A673 (cell line): ENCODE measurements around the gene TMOD3. TPM values are rescaled to one million over a fixed set of nuclear protein-coding genes. Genes with fewer than 3 reads are reported as not detected.

Experiments used
- BruUV-seq: library from RNA; stranded (reverse); fragments of 400-500 nt; replicated peaks from 2 replicates; lab custom pipeline; 2021; lab: Mats Ljungman, UMichigan
- CTCF ChIA-PET: fragments of 300-600 bp; sonication (Branson Sonifier 250); formaldehyde crosslinking; loops from one replicate; lab custom pipeline; 2022; ENCODE audit warnings: antibody characterized with exemption; lab: Charles Lee
- POLR2A ChIA-PET: fragments of 300-600 bp; sonication (Branson Sonifier 250); formaldehyde crosslinking; loops from one replicate; lab custom pipeline; 2022; ENCODE audit warnings: antibody characterized with exemption; ENCODE audit not compliant: low non-redundant PET; lab: Charles Lee
- DNase-seq: peaks from one replicate; pipeline ENCODE4 v3.0.0-alpha.2; 2015; ENCODE audit warnings: low spot score
- H3K27ac ChIP-seq: fragments of 200-600 bp; sonication (generic); 2 replicates; pipeline ENCODE4 v1.5.1; 2016; ENCODE audit warnings: mixed run types, low read depth, mild to moderate bottlenecking, mixed read lengths, antibody characterized with exemption, low read length; ENCODE audit not compliant: poor library complexity, severe bottlenecking
- H3K27me3 ChIP-seq: fragments of 200-600 bp; sonication (generic); replicated peaks from 2 replicates; pipeline ENCODE4 v1.6.1; 2017; ENCODE audit warnings: mixed run types, low read depth, mild to moderate bottlenecking, mixed read lengths, antibody characterized with exemption, low read length; ENCODE audit not compliant: insufficient read depth, poor library complexity
- H3K36me3 ChIP-seq: fragments of 200-600 bp; sonication (generic); 2 replicates; pipeline ENCODE4 v1.6.1; 2016; ENCODE audit warnings: mixed run types, mild to moderate bottlenecking, mixed read lengths, antibody characterized with exemption, low read length; ENCODE audit not compliant: insufficient read depth, poor library complexity, severe bottlenecking
- H3K4me1 ChIP-seq: fragments of 200-600 bp; sonication (generic); 2 replicates; pipeline ENCODE4 v1.6.1; 2017; ENCODE audit warnings: mixed run types, mild to moderate bottlenecking, mixed read lengths, antibody characterized with exemption, low read length; ENCODE audit not compliant: insufficient read depth, poor library complexity, severe bottlenecking
- H3K4me3 ChIP-seq: fragments of 200-600 bp; sonication (generic); 2 replicates; pipeline ENCODE4 v1.5.1; 2016; ENCODE audit warnings: low read depth, mixed run types, mild to moderate bottlenecking, mixed read lengths, low read length; ENCODE audit not compliant: poor library complexity, severe bottlenecking
- H3K9me3 ChIP-seq: fragments of 200-600 bp; sonication (generic); 2 replicates; pipeline ENCODE4 v1.6.1; 2016; ENCODE audit warnings: mixed run types, low read depth, mild to moderate bottlenecking, mixed read lengths, antibody characterized with exemption, low read length; ENCODE audit not compliant: poor library complexity, severe bottlenecking
- CTCF ChIP-seq: fragments of 300-800, 200-600 bp; sonication (generic); conservative IDR thresholded peaks from 2 replicates; pipeline ENCODE4 v1.5.1; 2017; ENCODE audit warnings: low read depth, mild to moderate bottlenecking, antibody characterized with exemption, low read length, moderate library complexity, mixed read lengths
- EZH2 ChIP-seq: fragments of 200-600 bp; sonication (generic); IDR thresholded peaks from 2 replicates; pipeline ENCODE4 v1.6.1; 2017; ENCODE audit warnings: borderline replicate concordance, low read depth, mild to moderate bottlenecking, mixed read lengths, antibody characterized with exemption, low read length; ENCODE audit not compliant: poor library complexity, severe bottlenecking
- intact Hi-C: fragments of 100-400 bp; cut with micrococcal nuclease; formaldehyde crosslinking; loops from one replicate; pipeline ENCODE4 v1.10.0; 2022; ENCODE audit not compliant: unreplicated experiment
- total RNA-seq: library from RNA; stranded (reverse); gene quantifications from 2 replicates; pipeline ENCODE4 v1.2.3, GENCODE V29; 2021

Gene TMOD3
- total RNA-seq, 1 experiment from 2014 or later, result 66.6 TPM

GRCh38 chr15:51931016-51931415, 101.6 kb downstream of the TMOD3 start:
- no peaks in the 10 kb centered on the region for H3K9me3 ChIP-seq
- ChIA-PET CTCF (no interaction called here), POLR2A (no interaction called here)
- H3K36me3 ChIP-seq, result no peaks in the 10 kb centered on the region
- BruUV-seq, result no TSS peak
- TF ChIP-seq EZH2 (no peak), CTCF (no peak)
- H3K27me3 ChIP-seq, result no peaks in the 10 kb centered on the region
- intact Hi-C loops, result no loop called here
- no peak overlapping the region for H3K27ac ChIP-seq
- no peak for DNase-seq
- H3K4me3 ChIP-seq, result no peak overlapping the region
- H3K4me1 ChIP-seq, result no peaks in the 10 kb centered on the region

GRCh38 chr15:51931638-51932037, 102.2 kb downstream of the TMOD3 start:
- Histone ChIP-seq H3K27ac (no peak overlapping the region), H3K27me3 (no peaks in the 10 kb centered on the region), H3K9me3 (no peaks in the 10 kb centered on the region), H3K4me3 (no peak overlapping the region), H3K4me1 (no peaks in the 10 kb centered on the region), H3K36me3 (peaks cover 5% of the 10 kb centered on the region)
- ChIA-PET POLR2A (no interaction called here), CTCF (no interaction called here)
- intact Hi-C loops, result no loop called here
- no peak for DNase-seq
- BruUV-seq, result no TSS peak
- TF ChIP-seq CTCF, result no peak
- TF ChIP-seq EZH2, result no peak

- ChIA-PET POLR2A (no interaction called here), CTCF (no interaction called here)
- intact Hi-C loops, result no loop called here
- Histone ChIP-seq H3K9me3 (no peaks in the 10 kb centered on the region), H3K4me1 (no peaks in the 10 kb centered on the region), H3K27ac (no peak overlapping the region), H3K27me3 (no peaks in the 10 kb centered on the region), H3K36me3 (peaks cover 7% of the 10 kb centered on the region), H3K4me3 (no peak overlapping the region)
- TF ChIP-seq EZH2 (no peak), CTCF (no peak)
- no TSS peak for BruUV-seq
- DNase-seq, result no peak
Observed at GRCh38 chr15:51932161-51932560, 102.7 kb downstream of the TMOD3 start.
